ENCODE data around the gene ADH4.

- TF ChIP-seq RARB (CRISPR knock-in tag; IDR thresholded peaks at IDR 0.05) (no peak), TCF4 (CRISPR knock-in tag; IDR thresholded peaks at IDR 0.05; ENCODE audit: borderline replicate concordance) (no peak), CSDC2 (CRISPR knock-in tag; IDR thresholded peaks at IDR 0.05) (no peak), TSHZ2 (CRISPR knock-in tag; IDR thresholded peaks at IDR 0.05) (no peak), CREB5 (CRISPR knock-in tag; IDR thresholded peaks at IDR 0.05; ENCODE audit: low read depth) (no peak), SNAI2 (CRISPR knock-in tag; IDR thresholded peaks at IDR 0.05) (no peak), CSRNP3 (CRISPR knock-in tag; IDR thresholded peaks at IDR 0.05) (no peak)
- TF ChIP-seq, protein P1, sequence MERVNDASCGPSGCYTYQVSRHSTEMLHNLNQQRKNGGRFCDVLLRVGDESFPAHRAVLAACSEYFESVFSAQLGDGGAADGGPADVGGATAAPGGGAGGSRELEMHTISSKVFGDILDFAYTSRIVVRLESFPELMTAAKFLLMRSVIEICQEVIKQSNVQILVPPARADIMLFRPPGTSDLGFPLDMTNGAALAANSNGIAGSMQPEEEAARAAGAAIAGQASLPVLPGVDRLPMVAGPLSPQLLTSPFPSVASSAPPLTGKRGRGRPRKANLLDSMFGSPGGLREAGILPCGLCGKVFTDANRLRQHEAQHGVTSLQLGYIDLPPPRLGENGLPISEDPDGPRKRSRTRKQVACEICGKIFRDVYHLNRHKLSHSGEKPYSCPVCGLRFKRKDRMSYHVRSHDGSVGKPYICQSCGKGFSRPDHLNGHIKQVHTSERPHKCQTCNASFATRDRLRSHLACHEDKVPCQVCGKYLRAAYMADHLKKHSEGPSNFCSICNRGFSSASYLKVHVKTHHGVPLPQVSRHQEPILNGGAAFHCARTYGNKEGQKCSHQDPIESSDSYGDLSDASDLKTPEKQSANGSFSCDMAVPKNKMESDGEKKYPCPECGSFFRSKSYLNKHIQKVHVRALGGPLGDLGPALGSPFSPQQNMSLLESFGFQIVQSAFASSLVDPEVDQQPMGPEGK (CRISPR knock-in tag; IDR thresholded peaks at IDR 0.05; ENCODE audit: borderline replicate concordance), result no peak
Observed at GRCh38 chr4:99144070-99144469, at the start of gene ADH4.

All from SK-N-SH treated with all-trans-retinoic acid at 6 μM for 48 hours (cell line).